Hepatocyte (in vitro differentiated cells): Measurements from ENCODE around the gene GLT6D1.

Experiments used
- EZH2 ChIP-seq: fragments of 200-600 bp; sonication (generic); IDR thresholded peaks from 2 replicates; pipeline ENCODE4 v1.6.1; 2016; ENCODE audit warnings: antibody characterized with exemption, mild to moderate bottlenecking, borderline replicate concordance
- TF ChIP-seq, protein P1 (sequence below): fragments of 200-600 bp; sonication (generic); IDR thresholded peaks from 2 replicates; pipeline ENCODE4 v1.5.1; 2016; ENCODE audit warnings: antibody characterized with exemption, mild to moderate bottlenecking; ENCODE audit not compliant: poor library complexity

- TF ChIP-seq, protein P1, sequence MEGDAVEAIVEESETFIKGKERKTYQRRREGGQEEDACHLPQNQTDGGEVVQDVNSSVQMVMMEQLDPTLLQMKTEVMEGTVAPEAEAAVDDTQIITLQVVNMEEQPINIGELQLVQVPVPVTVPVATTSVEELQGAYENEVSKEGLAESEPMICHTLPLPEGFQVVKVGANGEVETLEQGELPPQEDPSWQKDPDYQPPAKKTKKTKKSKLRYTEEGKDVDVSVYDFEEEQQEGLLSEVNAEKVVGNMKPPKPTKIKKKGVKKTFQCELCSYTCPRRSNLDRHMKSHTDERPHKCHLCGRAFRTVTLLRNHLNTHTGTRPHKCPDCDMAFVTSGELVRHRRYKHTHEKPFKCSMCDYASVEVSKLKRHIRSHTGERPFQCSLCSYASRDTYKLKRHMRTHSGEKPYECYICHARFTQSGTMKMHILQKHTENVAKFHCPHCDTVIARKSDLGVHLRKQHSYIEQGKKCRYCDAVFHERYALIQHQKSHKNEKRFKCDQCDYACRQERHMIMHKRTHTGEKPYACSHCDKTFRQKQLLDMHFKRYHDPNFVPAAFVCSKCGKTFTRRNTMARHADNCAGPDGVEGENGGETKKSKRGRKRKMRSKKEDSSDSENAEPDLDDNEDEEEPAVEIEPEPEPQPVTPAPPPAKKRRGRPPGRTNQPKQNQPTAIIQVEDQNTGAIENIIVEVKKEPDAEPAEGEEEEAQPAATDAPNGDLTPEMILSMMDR = no peak
- TF ChIP-seq EZH2 = no peak
These were observed 35.6 kb upstream of the GLT6D1 start for GRCh38 chr9:135674977-135675376.
